Mucosa of gallbladder (tissue), 1 donor: ENCODE data around the gene KRTAP5-11. TPM values are rescaled to one million over a fixed set of nuclear protein-coding genes. Genes with fewer than 3 reads are reported as not detected.

Source experiments
- total RNA-seq: library from RNA; stranded (reverse); gene quantifications from one replicate; pipeline ENCODE4 v1.2.1, GENCODE V29; 2021
- donor health status: DM: no; HTN: no; CAD: no.

KRTAP5-11 gene
- total RNA-seq, 1 donor from 2014 or later = not detected

Other genes with a start within 250 kb of the KRTAP5-11 start
- gene DHCR7, start 134.5 kb downstream of the KRTAP5-11 start, total RNA-seq = 161 TPM
- gene NADSYN1, start 129.7 kb downstream of the KRTAP5-11 start, total RNA-seq = 121 TPM
- gene KRTAP5-7, start 55.6 kb downstream of the KRTAP5-11 start, total RNA-seq = not detected
- gene KRTAP5-8, start 44.9 kb downstream of the KRTAP5-11 start, total RNA-seq = not detected
- gene KRTAP5-9, start 34.5 kb downstream of the KRTAP5-11 start, total RNA-seq = 0.23 TPM
- not detected for gene KRTAP5-10, start 17.3 kb downstream of the KRTAP5-11 start, total RNA-seq